C4-2B (cell line): ENCODE results near the gene SHISA8.

Source experiments
- CTCF ChIP-seq: fragments of 450-650 bp; conservative IDR thresholded peaks from 2 replicates; pipeline ENCODE4 v1.5.1; 2017; ENCODE audit warnings: mild to moderate bottlenecking
- ZFX ChIP-seq: fragments of 450-650 bp; IDR thresholded peaks from 2 replicates; pipeline ENCODE4 v1.6.1; 2017

- TF ChIP-seq CTCF (no peak), ZFX (no peak)
Observed at GRCh38 chr22:41936894-41937169, 22.0 kb upstream of the SHISA8 start.
